Smooth muscle cell (in vitro differentiated cells): ENCODE data around the gene SPEF1. TPM values are rescaled to one million over a fixed set of nuclear protein-coding genes. Genes with fewer than 3 reads are reported as not detected.

ENCODE experiments used
- DNase-seq: peaks from one replicate; lab custom pipeline; 2025; ENCODE audit not compliant: unreplicated experiment; lab: John Stamatoyannopoulos, UW
- H2AFZ ChIP-seq: fragments of 200-600 bp; sonication (generic); 2 replicates; pipeline ENCODE4 v1.6.0; 2016; ENCODE audit warnings: antibody characterized with exemption, low read depth, mild to moderate bottlenecking
- H3F3A ChIP-seq: fragments of 200-600 bp; sonication (generic); 2 replicates; pipeline ENCODE4 v1.6.0; 2017; ENCODE audit warnings: antibody characterized with exemption, low read depth
- H3K27ac ChIP-seq: fragments of 200-600 bp; sonication (generic); 2 replicates; pipeline ENCODE4 v1.5.1; 2016; ENCODE audit warnings: low read depth, mild to moderate bottlenecking
- H3K27me3 ChIP-seq: fragments of 200-600 bp; sonication (generic); 2 replicates; pipeline ENCODE4 v1.6.1; 2016; ENCODE audit warnings: low read depth, mild to moderate bottlenecking
- H3K36me3 ChIP-seq: fragments of 200-600 bp; sonication (generic); 2 replicates; pipeline ENCODE4 v1.5.1; 2016; ENCODE audit warnings: low read depth
- H3K4me1 ChIP-seq: fragments of 200-600 bp; sonication (generic); 2 replicates; pipeline ENCODE4 v1.5.1; 2016; ENCODE audit warnings: low read depth
- H3K4me2 ChIP-seq: fragments of 200-600 bp; sonication (generic); 2 replicates; pipeline ENCODE4 v1.6.0; 2016; ENCODE audit warnings: mild to moderate bottlenecking
- H3K4me3 ChIP-seq: fragments of 200-600 bp; sonication (generic); 2 replicates; pipeline ENCODE4 v1.5.1; 2016; ENCODE audit warnings: mild to moderate bottlenecking
- H3K79me2 ChIP-seq: fragments of 200-600 bp; sonication (generic); 2 replicates; pipeline ENCODE4 v1.6.0; 2016; ENCODE audit warnings: low read depth, mild to moderate bottlenecking
- H3K9ac ChIP-seq: fragments of 200-600 bp; sonication (generic); 2 replicates; pipeline ENCODE4 v1.6.0; 2016; ENCODE audit warnings: low read depth
- H3K9me3 ChIP-seq: fragments of 200-600 bp; sonication (generic); replicated peaks from 2 replicates; pipeline ENCODE4 v1.5.1; 2016; ENCODE audit warnings: low read depth
- H4K20me1 ChIP-seq: fragments of 200-600 bp; sonication (generic); 2 replicates; pipeline ENCODE4 v1.6.0; 2016; ENCODE audit warnings: low read depth
- CTCF ChIP-seq: fragments of 200-600 bp; sonication (generic); IDR thresholded peaks from 2 replicates; pipeline ENCODE4 v1.5.1; 2017; ENCODE audit warnings: borderline replicate concordance, mild to moderate bottlenecking, antibody characterized with exemption; ENCODE audit not compliant: insufficient read depth, poor library complexity, severe bottlenecking
- whole genome bisulfite sequencing: methylation state at CpG from one replicate; pipeline ENCODE4 v1.1.7; 2016; ENCODE audit warnings: low lambda C conversion rate; 5-methylcytosine and 5-hydroxymethylcytosine counted together
- polyA plus RNA-seq: library from polyadenylated mRNA; unstranded; fragments of >200 nt; fragmentation: Nextera tagmentation; extraction: Ambion mirVana; gene quantifications from 2 replicates; pipeline ENCODE4 v1.2.1, GENCODE V29; 2016
- total RNA-seq: library from RNA; depleted of rRNA; stranded (reverse); fragments of >200 nt; gene quantifications from 2 replicates; pipeline ENCODE4 v1.2.3, GENCODE V29; 2014

The SPEF1 gene
- total and polyA plus RNA-seq, 2 experiments from 2014 or later, result 0.32 to 0.36 TPM

- H3K4me2 ChIP-seq, result peak overlapping the region; percentile 95
- peaks cover 42% of the 10 kb centered on the region for H3K27me3 ChIP-seq
- H4K20me1 ChIP-seq, result peaks cover 7% of the 10 kb centered on the region
- H3K9me3 ChIP-seq, result no peaks in the 10 kb centered on the region
- H3K9ac ChIP-seq, result no peak overlapping the region
- WGBS, result 22% methylated on average over 13 of the region's 13 CpGs
- no peaks in the 10 kb centered on the region for H3K79me2 ChIP-seq
- H2AFZ ChIP-seq, result peak overlapping the region; percentile 54
- DNase-seq, result no peak
- no peak overlapping the region for H3K27ac ChIP-seq
- peak overlapping the region; percentile 51 for H3K4me3 ChIP-seq
- no peak for TF ChIP-seq CTCF
- peaks cover 2% of the 10 kb centered on the region for H3F3A ChIP-seq
- no peaks in the 10 kb centered on the region for H3K36me3 ChIP-seq
- H3K4me1 ChIP-seq, result peaks cover 5% of the 10 kb centered on the region
Measured at GRCh38 chr20:3752386-3752759, 28.9 kb downstream of the SPEF1 start.

GRCh38 chr20:3751675-3752385 lies 29.4 kb downstream of the SPEF1 start:
- Histone ChIP-seq H3K27me3 (peaks cover 43% of the 10 kb centered on the region), H3K9me3 (no peaks in the 10 kb centered on the region), H3K27ac (no peak overlapping the region), H3K4me2 (peak overlapping the region; percentile 95), H2AFZ (peak overlapping the region; percentile 54), H3K9ac (no peak overlapping the region), H3F3A (peaks cover 2% of the 10 kb centered on the region), H3K79me2 (no peaks in the 10 kb centered on the region), H3K36me3 (no peaks in the 10 kb centered on the region), H3K4me3 (peak overlapping the region; percentile 51), H3K4me1 (peaks cover 5% of the 10 kb centered on the region), H4K20me1 (peaks cover 7% of the 10 kb centered on the region)
- WGBS, result 2% methylated on average over 76 of the region's 95 CpGs
- no peak for TF ChIP-seq CTCF
- peak; percentile 14 for DNase-seq

GRCh38 chr20:3751305-3751674 lies 30.0 kb downstream of the SPEF1 start:
- peaks cover 7% of the 10 kb centered on the region for H4K20me1 ChIP-seq
- H3K27me3 ChIP-seq, result peaks cover 43% of the 10 kb centered on the region
- no peak overlapping the region for H3K27ac ChIP-seq
- 22% methylated on average over 30 of the region's 31 CpGs for whole genome bisulfite sequencing
- H3K36me3 ChIP-seq, result no peaks in the 10 kb centered on the region
- TF ChIP-seq CTCF, result peak; percentile 30
- no peak overlapping the region for H3K9ac ChIP-seq
- no peaks in the 10 kb centered on the region for H3K79me2 ChIP-seq
- H3K4me2 ChIP-seq, result peak overlapping the region; percentile 95
- H3K4me1 ChIP-seq, result peaks cover 5% of the 10 kb centered on the region
- no peak overlapping the region for H2AFZ ChIP-seq
- DNase-seq, result no peak
- peak overlapping the region; percentile 51 for H3K4me3 ChIP-seq
- peaks cover 2% of the 10 kb centered on the region for H3F3A ChIP-seq
- no peaks in the 10 kb centered on the region for H3K9me3 ChIP-seq
